Neural cell (in vitro differentiated cells): ENCODE data around the gene SLCO2A1. TPM values are rescaled to one million over a fixed set of nuclear protein-coding genes. Genes with fewer than 3 reads are reported as not detected.

ENCODE experiments used
- H2AFZ ChIP-seq: fragments of 200-600, 300-800 bp; sonication (generic), shearing (Covaris generic); 2 replicates; pipeline ENCODE4 v1.6.0; 2014; ENCODE audit warnings: low read depth, mild to moderate bottlenecking, antibody characterized with exemption, low read length, moderate library complexity
- H3F3A ChIP-seq: fragments of 200-600 bp; shearing (Covaris generic); 2 replicates; pipeline ENCODE4 v1.6.1; 2016; ENCODE audit warnings: mild to moderate bottlenecking, moderate library complexity, mixed read lengths, antibody characterized with exemption, low read length; ENCODE audit not compliant: insufficient read depth, poor library complexity, severe bottlenecking
- H3K27ac ChIP-seq: fragments of 200-600, 300-800 bp; sonication (generic), shearing (Covaris generic); 2 replicates; pipeline ENCODE4 v1.5.1; 2014; ENCODE audit warnings: mild to moderate bottlenecking, low read length, moderate library complexity
- H3K27me3 ChIP-seq: fragments of 300-800, 200-600 bp; sonication (generic), shearing (Covaris generic); 2 replicates; pipeline ENCODE4 v1.6.0; 2014; ENCODE audit warnings: mild to moderate bottlenecking, low read depth, low read length, moderate library complexity; ENCODE audit not compliant: insufficient read depth
- H3K36me3 ChIP-seq: fragments of 300-800, 200-600 bp; sonication (generic), shearing (Covaris generic); 2 replicates; pipeline ENCODE4 v1.5.1; 2014; ENCODE audit warnings: mild to moderate bottlenecking, antibody characterized with exemption, low read length, moderate library complexity; ENCODE audit not compliant: insufficient read depth
- H3K4me2 ChIP-seq: fragments of 300-800, 200-600 bp; sonication (generic), shearing (Covaris generic); 2 replicates; pipeline ENCODE4 v1.6.0; 2014; ENCODE audit warnings: mild to moderate bottlenecking, low read length
- H3K4me3 ChIP-seq: fragments of 300-800, 200-600 bp; sonication (generic), shearing (Covaris generic); 2 replicates; pipeline ENCODE4 v1.5.1; 2014; ENCODE audit warnings: mild to moderate bottlenecking, low read length, moderate library complexity
- H3K79me2 ChIP-seq: fragments of 200-600 bp; shearing (Covaris generic); replicated peaks from 2 replicates; pipeline ENCODE4 v1.6.0; 2014; ENCODE audit warnings: mild to moderate bottlenecking, low read length, moderate library complexity; ENCODE audit not compliant: insufficient read depth
- H3K9ac ChIP-seq: fragments of 300-800, 200-600 bp; sonication (generic), shearing (Covaris generic); 2 replicates; pipeline ENCODE4 v1.6.1; 2016; ENCODE audit warnings: mild to moderate bottlenecking, low read length, mixed read lengths
- H3K9me2 ChIP-seq: fragments of 200-600 bp; shearing (Covaris generic); 2 replicates; pipeline ENCODE4 v1.6.1; 2016; ENCODE audit warnings: mild to moderate bottlenecking, low read length, mixed read lengths; ENCODE audit not compliant: insufficient read depth
- H3K9me3 ChIP-seq: fragments of 200-600, 300-800 bp; sonication (generic), shearing (Covaris generic); 2 replicates; pipeline ENCODE4 v1.6.1; 2016; ENCODE audit warnings: mild to moderate bottlenecking, mixed run types, low read length, moderate library complexity, mixed read lengths
- H4K20me1 ChIP-seq: fragments of 200-600 bp; shearing (Covaris generic); 2 replicates; pipeline ENCODE4 v1.6.1; 2016; ENCODE audit warnings: mild to moderate bottlenecking, mixed run types; ENCODE audit not compliant: insufficient read depth
- CTCF ChIP-seq: fragments of 450-650 bp; IDR thresholded peaks from 2 replicates; pipeline ENCODE4 v1.5.1; 2014; ENCODE audit warnings: antibody characterized with exemption, mild to moderate bottlenecking, moderate library complexity; ENCODE audit not compliant: poor library complexity, severe bottlenecking
- EP300 ChIP-seq: fragments of 450-650 bp; conservative IDR thresholded peaks from 2 replicates; pipeline ENCODE4 v1.6.1; 2014; ENCODE audit warnings: antibody characterized with exemption, mild to moderate bottlenecking, moderate library complexity; ENCODE audit not compliant: poor library complexity, severe bottlenecking
- EZH2 ChIP-seq: fragments of 200-600, 300-800 bp; shearing (Covaris generic), sonication (generic); IDR thresholded peaks from 2 replicates; pipeline ENCODE4 v1.6.1; 2014; ENCODE audit warnings: antibody characterized with exemption, low read length, borderline replicate concordance, mild to moderate bottlenecking; ENCODE audit not compliant: insufficient read depth, poor library complexity, severe bottlenecking
- MXI1 ChIP-seq: fragments of 450-650 bp; conservative IDR thresholded peaks from 2 replicates; pipeline ENCODE4 v1.6.1; 2014; ENCODE audit warnings: antibody characterized with exemption, mild to moderate bottlenecking; ENCODE audit not compliant: poor library complexity, severe bottlenecking
- POLR2AphosphoS5 ChIP-seq: IDR thresholded peaks from 2 replicates; pipeline ENCODE4 v1.6.1; 2012
- RAD21 ChIP-seq: fragments of 450-650 bp; conservative IDR thresholded peaks from 2 replicates; pipeline ENCODE4 v1.6.1; 2014; ENCODE audit warnings: antibody characterized with exemption, mild to moderate bottlenecking, moderate library complexity
- REST ChIP-seq: IDR thresholded peaks from 2 replicates; pipeline ENCODE4 v1.6.1; 2012; ENCODE audit warnings: borderline replicate concordance
- SMC3 ChIP-seq: fragments of 450-650 bp; conservative IDR thresholded peaks from 2 replicates; pipeline ENCODE4 v1.6.1; 2014; ENCODE audit warnings: antibody characterized with exemption, mild to moderate bottlenecking, moderate library complexity; ENCODE audit not compliant: poor library complexity
- TAF1 ChIP-seq: IDR thresholded peaks from 2 replicates; pipeline ENCODE4 v1.6.1; 2012; ENCODE audit warnings: low read depth
- polyA plus RNA-seq: library from polyadenylated mRNA; depleted of rRNA; stranded (reverse); fragments of >200 nt; gene quantifications from 2 replicates; pipeline ENCODE4 v1.2.3, GENCODE V29; 2014

Gene SLCO2A1
- polyA plus RNA-seq, 1 donor from 2014 or later, result not detected

- H3K27me3 ChIP-seq, result no peaks in the 10 kb centered on the region
- no peaks in the 10 kb centered on the region for H4K20me1 ChIP-seq
- H3K9me2 ChIP-seq, result no peaks in the 10 kb centered on the region
- H3K27ac ChIP-seq, result no peak overlapping the region
- no peaks in the 10 kb centered on the region for H3K9me3 ChIP-seq
- no peak overlapping the region for H2AFZ ChIP-seq
- H3K36me3 ChIP-seq, result no peaks in the 10 kb centered on the region
- H3K4me3 ChIP-seq, result no peak overlapping the region
- H3K79me2 ChIP-seq, result no peaks in the 10 kb centered on the region
- no peak overlapping the region for H3K4me2 ChIP-seq
- no peaks in the 10 kb centered on the region for H3F3A ChIP-seq
- TF ChIP-seq REST (no peak), EZH2 (no peak), SMC3 (no peak)
- no peak overlapping the region for H3K9ac ChIP-seq
Measured at GRCh38 chr3:133948996-133949395, 80.7 kb downstream of the SLCO2A1 start.

GRCh38 chr3:133948131-133948810 is 81.5 kb downstream of the SLCO2A1 start:
- Histone ChIP-seq H3K9me3 (no peaks in the 10 kb centered on the region), H3F3A (no peaks in the 10 kb centered on the region), H3K36me3 (no peaks in the 10 kb centered on the region), H2AFZ (no peak overlapping the region), H3K27ac (no peak overlapping the region), H3K27me3 (no peaks in the 10 kb centered on the region), H3K4me2 (no peak overlapping the region), H4K20me1 (no peaks in the 10 kb centered on the region), H3K79me2 (no peaks in the 10 kb centered on the region), H3K9ac (no peak overlapping the region), H3K4me3 (no peak overlapping the region), H3K9me2 (no peaks in the 10 kb centered on the region)
- TF ChIP-seq EZH2 (no peak), MXI1 (no peak), REST (no peak), CTCF (no peak), EP300 (no peak), TAF1 (no peak), POLR2AphosphoS5 (no peak), SMC3 (no peak), RAD21 (no peak)
